Mesenchymal stem cell (in vitro differentiated cells and primary cell): ENCODE results near the gene KLHL18.

Source experiments
- DNase-seq: peaks from one replicate; pipeline ENCODE4 v3.0.0-alpha.2; 2013
- H2AFZ ChIP-seq: one replicate; pipeline ENCODE4 v1.6.1; 2013; ENCODE audit warnings: low read depth, mild to moderate bottlenecking, control low read depth, inconsistent platforms, low read length, moderate library complexity
- H2AK5ac ChIP-seq: 2 replicates; pipeline ENCODE4 v1.6.1; 2013; ENCODE audit warnings: low read length, moderate library complexity, mild to moderate bottlenecking, inconsistent platforms; ENCODE audit not compliant: severe bottlenecking
- H2BK120ac ChIP-seq: one replicate; pipeline ENCODE4 v1.6.1; 2013; ENCODE audit warnings: low read depth, mild to moderate bottlenecking, inconsistent platforms, low read length, moderate library complexity
- H2BK12ac ChIP-seq, 2 experiments: one replicate each; pipeline ENCODE4 v1.6.1; 2013; ENCODE audit warnings: inconsistent platforms in 2 of 2, low read length in 2 of 2, mild to moderate bottlenecking in 2 of 2, moderate library complexity in 2 of 2, control low read depth in 1 of 2
- H2BK15ac ChIP-seq: one replicate; pipeline ENCODE4 v1.6.1; 2013; ENCODE audit warnings: mild to moderate bottlenecking, low read depth, inconsistent platforms; ENCODE audit not compliant: poor library complexity, severe bottlenecking
- H2BK5ac ChIP-seq: 2 replicates; pipeline ENCODE4 v1.6.1; 2013; ENCODE audit warnings: low read depth, mild to moderate bottlenecking, low read length, control low read depth, inconsistent platforms; ENCODE audit not compliant: poor library complexity, severe bottlenecking
- H3K14ac ChIP-seq, 2 experiments: one replicate each; pipeline ENCODE4 v1.6.1; 2013; ENCODE audit warnings: inconsistent platforms in 2 of 2, low read length in 2 of 2, control low read depth in 1 of 2, mild to moderate bottlenecking in 1 of 2, moderate library complexity in 1 of 2
- H3K18ac ChIP-seq, 2 experiments: one replicate each; pipeline ENCODE4 v1.6.1; 2013; ENCODE audit warnings: inconsistent platforms in 2 of 2, low read length in 2 of 2, control low read depth in 1 of 2, low read depth in 1 of 2, mild to moderate bottlenecking in 1 of 2
- H3K23ac ChIP-seq, 2 experiments: one replicate each; pipeline ENCODE4 v1.6.1; 2013; ENCODE audit warnings: inconsistent platforms in 2 of 2, low read length in 2 of 2, mild to moderate bottlenecking in 2 of 2, moderate library complexity in 2 of 2, control low read depth in 1 of 2
- H3K27ac ChIP-seq: 2 replicates; pipeline ENCODE4 v1.5.1; 2013; ENCODE audit warnings: mild to moderate bottlenecking, moderate library complexity, low read length, control low read depth, inconsistent platforms; ENCODE audit not compliant: poor library complexity, severe bottlenecking
- H3K27me3 ChIP-seq, 2 experiments: 2 replicates each; pipeline versions ENCODE4 v1.6.1 to v1.7.0; 2013; ENCODE audit warnings: low read length in 2 of 2, mild to moderate bottlenecking in 2 of 2, moderate library complexity in 2 of 2, control low read depth in 1 of 2, inconsistent platforms in 1 of 2; ENCODE audit not compliant: control insufficient read depth in 1 of 2, insufficient read depth in 1 of 2
- H3K36me3 ChIP-seq, 2 experiments: 2 replicates each; pipeline versions ENCODE4 v1.6.1 to v1.7.0; 2013; ENCODE audit warnings: low read length in 2 of 2, control low read depth in 1 of 2, inconsistent platforms in 1 of 2, low read depth in 1 of 2, mild to moderate bottlenecking in 1 of 2; ENCODE audit not compliant: insufficient read depth in 2 of 2, control insufficient read depth in 1 of 2
- H3K4ac ChIP-seq, 2 experiments: one replicate each; pipeline ENCODE4 v1.6.1; 2013; ENCODE audit warnings: inconsistent platforms in 2 of 2, low read length in 2 of 2, mild to moderate bottlenecking in 2 of 2, moderate library complexity in 2 of 2, control low read depth in 1 of 2, low read depth in 1 of 2
- H3K4me1 ChIP-seq: 2 replicates; pipeline ENCODE4 v1.6.1; 2013; ENCODE audit warnings: low read depth, low read length, control low read depth; ENCODE audit not compliant: control insufficient read depth, insufficient read depth
- H3K4me2 ChIP-seq: 2 replicates; pipeline ENCODE4 v1.6.1; 2013; ENCODE audit warnings: low read length, mild to moderate bottlenecking, inconsistent platforms; ENCODE audit not compliant: poor library complexity, severe bottlenecking
- H3K4me3 ChIP-seq, 2 experiments: 2 replicates each; pipeline versions ENCODE4 v1.5.1 to v1.7.0; 2013; ENCODE audit warnings: low read length in 2 of 2, mild to moderate bottlenecking in 2 of 2, control low read depth in 1 of 2, low read depth in 1 of 2; ENCODE audit not compliant: insufficient read depth in 1 of 2
- H3K79me1 ChIP-seq: replicated peaks from 2 replicates; pipeline ENCODE4 v1.6.1; 2013; ENCODE audit warnings: mild to moderate bottlenecking, control low read depth, low read length, inconsistent platforms; ENCODE audit not compliant: poor library complexity, severe bottlenecking
- H3K9ac ChIP-seq: 2 replicates; pipeline ENCODE4 v1.7.0; 2013; ENCODE audit warnings: mild to moderate bottlenecking, low read length, moderate library complexity
- H3K9me3 ChIP-seq: 2 replicates; pipeline ENCODE4 v1.7.0; 2013; ENCODE audit warnings: mild to moderate bottlenecking, low read length; ENCODE audit not compliant: control insufficient read depth
- H4K8ac ChIP-seq: one replicate; pipeline ENCODE4 v1.6.1; 2013; ENCODE audit warnings: inconsistent platforms, mild to moderate bottlenecking, low read length, moderate library complexity
- H4K91ac ChIP-seq: one replicate; pipeline ENCODE4 v1.6.1; 2013; ENCODE audit warnings: mild to moderate bottlenecking, low read length, inconsistent platforms
- WGBS: methylation state at CpG from one replicate; pipeline ENCODE4 v1.1.7; 2013; ENCODE audit warnings: mixed read lengths; 5-methylcytosine and 5-hydroxymethylcytosine counted together

KLHL18 gene

GRCh38 chr3:47274652-47275051 lies 8.1 kb upstream of the KLHL18 start:
- H3K4ac ChIP-seq, result no peak overlapping the region
- no peak overlapping the region for H2BK12ac ChIP-seq
- H3K4me3 ChIP-seq, result no peak overlapping the region
- no peak overlapping the region for H4K8ac ChIP-seq
- no peaks in the 10 kb centered on the region for H3K9me3 ChIP-seq
- H4K91ac ChIP-seq, result no peak overlapping the region
- no peak for DNase-seq
- WGBS, result 87% methylated on average over 1 of the region's 2 CpGs
- H3K27me3 ChIP-seq, result no peaks in the 10 kb centered on the region
- H2BK5ac ChIP-seq, result no peak overlapping the region
- H3K23ac ChIP-seq, result no peak overlapping the region
- no peak overlapping the region for H3K27ac ChIP-seq
- no peak overlapping the region for H3K9ac ChIP-seq
- H2AFZ ChIP-seq, result no peak overlapping the region
- H3K79me1 ChIP-seq, result peaks cover 6% of the 10 kb centered on the region
- no peak overlapping the region for H3K14ac ChIP-seq
- H3K36me3 ChIP-seq, result no peaks in the 10 kb centered on the region
- H3K4me1 ChIP-seq, result no peaks in the 10 kb centered on the region
- H2AK5ac ChIP-seq, result no peak overlapping the region
- H2BK120ac ChIP-seq, result no peak overlapping the region
- H3K4me2 ChIP-seq, result no peak overlapping the region
- no peak overlapping the region for H3K18ac ChIP-seq
- H2BK15ac ChIP-seq, result no peak overlapping the region

GRCh38 chr3:47276558-47276957 lies 6.2 kb upstream of the KLHL18 start:
- H3K4ac ChIP-seq, result no peak overlapping the region
- no peak overlapping the region for H2BK120ac ChIP-seq
- no peak overlapping the region for H2BK5ac ChIP-seq
- H3K27me3 ChIP-seq, result no peaks in the 10 kb centered on the region
- H4K91ac ChIP-seq, result no peak overlapping the region
- H3K18ac ChIP-seq, result no peak overlapping the region
- H3K36me3 ChIP-seq, result no peaks in the 10 kb centered on the region
- DNase-seq, result no peak
- no peak overlapping the region for H2AK5ac ChIP-seq
- no peak overlapping the region for H3K9ac ChIP-seq
- H3K4me3 ChIP-seq, result no peak overlapping the region
- H3K4me2 ChIP-seq, result no peak overlapping the region
- 97% methylated on average over 3 of the region's 4 CpGs for WGBS
- no peak overlapping the region for H2BK15ac ChIP-seq
- no peak overlapping the region for H3K14ac ChIP-seq
- H3K23ac ChIP-seq, result no peak overlapping the region
- H3K9me3 ChIP-seq, result no peaks in the 10 kb centered on the region
- H3K79me1 ChIP-seq, result peaks cover 17% of the 10 kb centered on the region
- no peak overlapping the region for H2BK12ac ChIP-seq
- H2AFZ ChIP-seq, result no peak overlapping the region
- peaks cover 5% of the 10 kb centered on the region for H3K4me1 ChIP-seq
- H4K8ac ChIP-seq, result no peak overlapping the region
- H3K27ac ChIP-seq, result no peak overlapping the region

GRCh38 chr3:47280519-47280918 lies 2.2 kb upstream of the KLHL18 start:
- no peak overlapping the region for H4K8ac ChIP-seq

GRCh38 chr3:47283193-47283537 lies 421 bp downstream of the KLHL18 start:
- no peak overlapping the region for H2BK5ac ChIP-seq
- H3K36me3 ChIP-seq, result peaks cover 4 to 15% of the 10 kb centered on the region in 2 experiments
- peak overlapping the region in 1 of 2 experiments; percentile 8 for H2BK12ac ChIP-seq
- H3K9ac ChIP-seq, result peak overlapping the region; percentile 99
- no peak overlapping the region for H2BK15ac ChIP-seq
- peak overlapping the region in 1 of 2 experiments; percentile 13 for H3K4ac ChIP-seq
- H3K27me3 ChIP-seq, result no peaks in the 10 kb centered on the region
- WGBS, result 4% methylated on average over 7 of the region's 10 CpGs
- H2BK120ac ChIP-seq, result peak overlapping the region; percentile 54
- peaks cover 16% of the 10 kb centered on the region for H3K4me1 ChIP-seq
- H3K27ac ChIP-seq, result peak overlapping the region; percentile 71
- peak overlapping the region in 1 of 2 experiments; percentile 10 for H3K23ac ChIP-seq
- H3K14ac ChIP-seq, result peak overlapping the region in 1 of 2 experiments; percentile 72
- no peaks in the 10 kb centered on the region for H3K9me3 ChIP-seq
- H3K79me1 ChIP-seq, result peaks cover 28% of the 10 kb centered on the region
- H3K18ac ChIP-seq, result peak overlapping the region in 1 of 2 experiments; percentile 64
- H3K4me3 ChIP-seq, result peak overlapping the region; percentile 89 to 99
- H2AFZ ChIP-seq, result peak overlapping the region; percentile 78
- DNase-seq, result no peak
- H3K4me2 ChIP-seq, result peak overlapping the region; percentile 95
- H2AK5ac ChIP-seq, result no peak overlapping the region
- peak overlapping the region; percentile 10 for H4K8ac ChIP-seq
- no peak overlapping the region for H4K91ac ChIP-seq

More at GRCh38 chr3:47280519-47280918, 2.2 kb upstream of the KLHL18 start:
- no peak for DNase-seq
- Histone ChIP-seq H3K9ac (no peak overlapping the region), H2BK5ac (no peak overlapping the region), H3K18ac (no peak overlapping the region), H3K79me1 (peaks cover 22% of the 10 kb centered on the region), H3K27ac (no peak overlapping the region), H3K36me3 (no peaks in the 10 kb centered on the region), H2BK15ac (no peak overlapping the region), H3K9me3 (no peaks in the 10 kb centered on the region), H3K14ac (no peak overlapping the region), H3K23ac (no peak overlapping the region), H3K4me2 (no peak overlapping the region), H2AK5ac (no peak overlapping the region), H3K27me3 (no peaks in the 10 kb centered on the region), H2BK12ac (no peak overlapping the region), H3K4me1 (peaks cover 16% of the 10 kb centered on the region), H3K4me3 (no peak overlapping the region), H4K91ac (no peak overlapping the region), H2AFZ (no peak overlapping the region), H3K4ac (no peak overlapping the region), H2BK120ac (no peak overlapping the region)
- 98% methylated on average over 5 of the region's 5 CpGs for WGBS
